GM12875 (cell line): ENCODE data around the gene ST8SIA4.

Experiments
- H3K4me3 ChIP-seq: one replicate; pipeline ENCODE4 v1.5.1; 2011; ENCODE audit warnings: low read depth, low read length, control low read depth
- CTCF ChIP-seq: IDR thresholded peaks from 2 replicates; pipeline ENCODE4 v1.5.1; 2011; ENCODE audit warnings: low read depth, mild to moderate bottlenecking, control low read depth, inconsistent platforms, low read length, moderate library complexity, borderline replicate concordance; ENCODE audit not compliant: insufficient read depth

Gene ST8SIA4

GRCh38 chr5:100867039-100867562 is 36.0 kb downstream of the ST8SIA4 start:
- no peak for TF ChIP-seq CTCF
- no peak overlapping the region for H3K4me3 ChIP-seq

- TF ChIP-seq CTCF = no peak
- no peak overlapping the region for H3K4me3 ChIP-seq
These were observed 38.2 kb downstream of the ST8SIA4 start for GRCh38 chr5:100864931-100865330.

GRCh38 chr5:100863739-100864138 is 39.3 kb downstream of the ST8SIA4 start:
- no peak overlapping the region for H3K4me3 ChIP-seq
- TF ChIP-seq CTCF = no peak

GRCh38 chr5:100861148-100861547 is 41.9 kb downstream of the ST8SIA4 start:
- H3K4me3 ChIP-seq = no peak overlapping the region
- TF ChIP-seq CTCF = no peak

- TF ChIP-seq CTCF = no peak
- H3K4me3 ChIP-seq = no peak overlapping the region
These were observed 42.7 kb downstream of the ST8SIA4 start for GRCh38 chr5:100860407-100860806.

- TF ChIP-seq CTCF = no peak
- H3K4me3 ChIP-seq = no peak overlapping the region
These were observed 44.0 kb downstream of the ST8SIA4 start for GRCh38 chr5:100858987-100859545.

- TF ChIP-seq CTCF = no peak
- no peak overlapping the region for H3K4me3 ChIP-seq
These were observed 46.6 kb downstream of the ST8SIA4 start for GRCh38 chr5:100856462-100856861.
